Choroid plexus epithelial cell (primary cell): ENCODE data around the gene ALDH7A1.
"Not testable (repeated sequence)": the region's sequence is repeated elsewhere in the genome, so short reads cannot be mapped to it uniquely, and the experiment has no call there.

Experiments used
- DNase-seq: peaks from one replicate; pipeline ENCODE4 v3.0.0-alpha.2; 2010; ENCODE audit warnings: low read depth
- H3K4me3 ChIP-seq: 2 replicates; pipeline ENCODE4 v1.5.1; 2011; ENCODE audit warnings: low read depth, mild to moderate bottlenecking, control low read depth, low read length, moderate library complexity
- CTCF ChIP-seq: conservative IDR thresholded peaks from 2 replicates; pipeline ENCODE4 v1.5.1; 2011; ENCODE audit warnings: low read depth, mild to moderate bottlenecking, control low read depth, inconsistent platforms, low read length, moderate library complexity

The ALDH7A1 gene

DNA sequence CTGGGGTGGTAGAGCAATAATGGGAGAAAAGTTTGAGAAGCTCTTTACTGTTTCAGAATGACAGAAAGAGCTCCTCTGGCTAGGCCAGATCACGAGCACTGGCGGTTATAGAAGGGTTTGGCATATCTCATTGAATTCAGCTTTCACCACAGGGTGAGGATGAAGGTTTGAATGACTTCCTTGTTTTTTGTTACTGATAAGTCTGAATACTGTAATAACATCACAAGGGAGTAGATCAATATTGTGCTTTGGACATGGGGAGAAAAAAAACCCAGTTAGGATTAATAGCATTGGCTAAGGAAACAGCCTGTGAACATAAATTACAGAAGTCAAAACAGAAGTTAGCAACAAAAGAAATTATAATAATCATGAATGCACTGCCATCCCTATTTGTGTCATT lies 15.1 kb upstream of the ALDH7A1 start:
- H3K4me3 ChIP-seq = no peak overlapping the region
- no peak for TF ChIP-seq CTCF
- no peak for DNase-seq

- DNase-seq = no peak
- H3K4me3 ChIP-seq = no peak overlapping the region
- no peak for TF ChIP-seq CTCF
Measured at GRCh38 chr5:126605525-126605924, 10.5 kb upstream of the ALDH7A1 start.

GRCh38 chr5:126603402-126603991 lies 8.5 kb upstream of the ALDH7A1 start:
- DNase-seq = no peak
- H3K4me3 ChIP-seq = no peak overlapping the region
- TF ChIP-seq CTCF = no peak

- peak; percentile 65 for TF ChIP-seq CTCF
- peak within 1 kb of the TSS; percentile 100 for H3K4me3 ChIP-seq
- peak; percentile 82 for DNase-seq
Measured at GRCh38 chr5:126600631-126601511, 5.9 kb upstream of the ALDH7A1 start, which contains the start of gene PHAX. TSS of gene PHAX (plus strand) at chr5:126600947. CDS start at chr5:126600963, 16 bp downstream.

GRCh38 chr5:126599971-126600630 lies 5.1 kb upstream of the ALDH7A1 start:
- DNase-seq = not testable (repeated sequence)
- peak overlapping the region; percentile 100 for H3K4me3 ChIP-seq

DNA sequence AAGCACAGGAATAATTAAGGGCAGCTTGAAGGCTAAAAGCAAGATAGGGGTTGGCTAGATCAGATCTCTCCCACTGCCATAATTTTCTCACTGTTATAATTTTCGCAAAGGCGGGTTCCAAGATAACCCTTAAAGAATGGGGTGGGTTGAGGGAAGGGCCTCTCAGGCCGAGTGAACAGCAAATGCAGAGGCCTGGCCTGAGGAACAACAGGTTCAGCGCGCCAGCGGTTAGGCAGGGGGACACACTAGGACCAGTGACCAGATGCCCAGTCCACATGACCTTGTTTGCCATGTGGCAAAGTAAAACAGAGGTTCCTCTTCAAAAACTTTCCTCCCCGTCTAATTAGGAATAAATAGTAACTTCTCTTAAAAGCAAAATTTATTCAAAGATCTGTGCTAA lies 4.5 kb upstream of the ALDH7A1 start:
- H3K4me3 ChIP-seq = no peak overlapping the region
- no peak for TF ChIP-seq CTCF

GRCh38 chr5:126597156-126597555 lies 2.1 kb upstream of the ALDH7A1 start:
- no peak for TF ChIP-seq CTCF
- DNase-seq = peak; percentile 87
- H3K4me3 ChIP-seq = no peak overlapping the region

More for the DNA sequence above, 4.5 kb upstream of the ALDH7A1 start:
- no peak for DNase-seq
